T-helper 1 cell (primary cell): ENCODE measurements around the gene TRAF4.
A peak's percentile ranks its signal among the peaks of the same experiment; 100 is the strongest.
"Not testable (repeated sequence)": the region's sequence is repeated elsewhere in the genome, so short reads cannot be mapped to it uniquely, and the experiment has no call there.

Experiments
- DNase-seq, 5 donors: peaks; one replicate each; pipeline ENCODE4 v3.0.0-alpha.2; 2012 to 2020

Gene TRAF4

DNA sequence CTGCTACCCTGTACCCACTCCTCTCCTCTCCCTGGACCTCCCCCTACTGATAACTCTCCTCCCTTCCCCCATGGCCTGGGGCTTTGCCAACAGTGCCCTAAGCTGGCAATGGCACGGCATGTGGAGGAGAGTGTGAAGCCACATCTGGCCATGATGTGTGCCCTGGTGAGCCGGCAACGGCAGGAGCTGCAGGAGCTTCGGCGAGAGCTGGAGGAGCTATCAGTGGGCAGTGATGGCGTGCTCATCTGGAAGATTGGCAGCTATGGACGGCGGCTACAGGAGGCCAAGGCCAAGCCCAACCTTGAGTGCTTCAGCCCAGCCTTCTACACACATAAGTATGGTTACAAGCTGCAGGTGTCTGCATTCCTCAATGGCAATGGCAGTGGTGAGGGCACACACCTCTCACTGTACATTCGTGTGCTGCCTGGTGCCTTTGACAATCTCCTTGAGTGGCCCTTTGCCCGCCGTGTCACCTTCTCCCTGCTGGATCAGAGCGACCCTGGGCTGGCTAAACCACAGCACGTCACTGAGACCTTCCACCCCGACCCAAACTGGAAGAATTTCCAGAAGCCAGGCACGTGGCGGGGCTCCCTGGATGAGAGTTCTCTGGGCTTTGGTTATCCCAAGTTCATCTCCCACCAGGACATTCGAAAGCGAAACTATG is 5.2 kb downstream of the TRAF4 start:
- DNase-seq, result no peak

DNA sequence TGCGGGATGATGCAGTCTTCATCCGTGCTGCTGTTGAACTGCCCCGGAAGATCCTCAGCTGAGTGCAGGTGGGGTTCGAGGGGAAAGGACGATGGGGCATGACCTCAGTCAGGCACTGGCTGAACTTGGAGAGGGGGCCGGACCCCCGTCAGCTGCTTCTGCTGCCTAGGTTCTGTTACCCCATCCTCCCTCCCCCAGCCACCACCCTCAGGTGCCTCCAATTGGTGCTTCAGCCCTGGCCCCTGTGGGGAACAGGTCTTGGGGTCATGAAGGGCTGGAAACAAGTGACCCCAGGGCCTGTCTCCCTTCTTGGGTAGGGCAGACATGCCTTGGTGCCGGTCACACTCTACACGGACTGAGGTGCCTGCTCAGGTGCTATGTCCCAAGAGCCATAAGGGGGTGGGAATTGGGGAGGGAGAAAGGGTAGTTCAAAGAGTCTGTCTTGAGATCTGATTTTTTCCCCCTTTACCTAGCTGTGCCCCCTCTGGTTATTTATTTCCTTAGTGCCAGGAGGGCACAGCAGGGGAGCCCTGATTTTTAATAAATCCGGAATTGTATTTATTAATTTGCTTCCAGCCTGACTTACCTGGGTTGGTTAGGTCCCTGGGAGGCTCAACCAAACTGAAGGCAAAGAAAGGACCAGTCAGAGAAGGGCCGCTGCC is 5.8 kb downstream of the TRAF4 start:
- no peak for DNase-seq

DNA sequence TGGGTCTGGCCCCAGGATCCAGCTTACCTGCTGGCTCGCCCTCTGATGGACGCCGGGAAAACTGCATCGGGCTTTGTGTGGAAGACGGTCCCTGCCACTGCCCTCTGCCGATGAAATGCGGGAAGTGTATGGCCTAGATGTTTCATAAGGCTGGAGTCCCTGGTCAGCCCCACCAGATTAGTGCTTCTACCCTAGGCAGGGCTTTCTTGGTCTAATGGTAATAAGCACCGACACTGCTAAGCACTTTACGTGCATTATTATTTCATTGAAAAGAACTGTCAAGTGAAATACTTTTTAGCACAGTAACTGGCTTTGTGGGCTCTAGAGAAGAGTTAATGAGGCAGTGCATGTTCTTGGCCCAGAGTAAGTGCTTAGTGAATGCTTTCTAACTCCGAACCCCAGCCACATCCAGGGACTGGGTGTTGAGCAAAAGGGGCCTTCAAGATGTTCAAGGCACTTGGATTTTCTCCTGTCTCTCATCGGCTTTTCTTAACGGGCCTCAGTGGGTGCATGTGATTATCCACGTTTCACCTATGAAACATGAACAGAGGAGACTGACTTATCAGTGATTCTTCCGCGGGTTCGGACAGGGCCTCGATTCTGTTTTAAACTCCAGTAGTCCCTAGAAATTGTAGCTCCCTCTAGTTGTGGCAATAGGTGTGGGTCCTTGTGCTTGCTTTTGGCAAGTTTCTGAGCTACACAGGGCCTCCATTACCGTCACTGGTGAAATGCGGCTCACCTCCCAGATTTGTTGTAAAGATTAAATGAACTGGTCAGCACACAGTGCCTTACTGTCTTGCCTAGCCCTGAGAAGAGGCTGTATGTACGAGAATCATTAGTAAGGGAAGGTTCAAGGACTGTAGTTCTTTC is 6.6 kb downstream of the TRAF4 start:
- peak; percentile 76 to 88 (median 84) for DNase-seq

DNA sequence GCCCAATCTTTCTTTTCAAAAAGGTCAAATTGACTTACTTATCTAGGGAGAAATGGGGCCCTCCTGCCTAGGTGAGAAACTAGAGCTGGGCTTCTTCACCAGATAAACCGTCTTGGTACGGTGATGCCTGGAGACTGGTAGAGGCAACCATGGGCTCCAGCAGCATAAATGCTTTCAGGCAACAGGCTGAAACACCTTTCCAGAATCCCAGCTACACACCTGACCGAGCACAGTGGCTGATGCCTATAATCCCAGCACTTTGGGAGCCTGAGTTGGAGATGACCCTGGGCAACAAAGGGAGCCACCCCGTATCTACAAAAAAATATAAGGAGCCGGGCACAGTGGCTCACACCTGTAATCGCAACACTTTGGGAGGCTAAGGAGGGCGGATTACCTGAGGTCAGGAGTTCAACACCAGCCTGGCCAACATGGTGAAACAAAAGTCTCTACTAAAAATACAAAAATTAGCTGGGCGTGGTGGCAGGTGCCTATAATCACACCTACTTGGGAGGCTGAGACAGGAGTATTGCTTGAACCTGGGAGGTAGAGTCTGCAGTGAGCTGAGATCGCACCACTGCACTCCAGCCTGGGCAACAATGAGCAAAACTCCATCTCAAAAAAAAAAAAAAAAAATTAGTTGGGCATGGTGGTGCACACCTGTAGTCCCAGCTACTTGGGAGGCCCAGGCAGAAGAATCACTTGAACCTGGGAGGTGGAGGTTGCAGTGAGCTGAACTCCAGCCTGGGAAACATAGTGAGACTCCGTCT is 8.0 kb downstream of the TRAF4 start:
- DNase-seq, result no peak

DNA sequence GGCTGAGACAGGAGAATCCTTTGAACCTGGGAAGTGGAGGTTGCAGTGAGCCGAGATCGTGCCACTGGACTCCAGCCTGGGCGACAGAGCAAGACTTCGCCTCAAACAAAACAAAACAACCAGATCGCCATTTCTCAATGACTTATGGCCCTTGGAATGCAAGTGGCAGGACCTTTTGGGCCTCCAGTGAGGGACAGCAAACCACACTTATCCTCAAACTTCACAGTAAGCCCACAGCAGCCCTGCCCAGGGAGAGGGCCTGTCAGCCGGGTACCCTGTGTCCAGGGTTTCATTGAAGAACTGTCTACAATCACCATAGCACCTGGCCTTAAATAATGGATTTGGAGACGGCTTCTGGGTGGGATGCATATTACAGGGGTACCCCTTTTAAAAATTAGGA is 11.7 kb downstream of the TRAF4 start:
- no peak for DNase-seq

DNA sequence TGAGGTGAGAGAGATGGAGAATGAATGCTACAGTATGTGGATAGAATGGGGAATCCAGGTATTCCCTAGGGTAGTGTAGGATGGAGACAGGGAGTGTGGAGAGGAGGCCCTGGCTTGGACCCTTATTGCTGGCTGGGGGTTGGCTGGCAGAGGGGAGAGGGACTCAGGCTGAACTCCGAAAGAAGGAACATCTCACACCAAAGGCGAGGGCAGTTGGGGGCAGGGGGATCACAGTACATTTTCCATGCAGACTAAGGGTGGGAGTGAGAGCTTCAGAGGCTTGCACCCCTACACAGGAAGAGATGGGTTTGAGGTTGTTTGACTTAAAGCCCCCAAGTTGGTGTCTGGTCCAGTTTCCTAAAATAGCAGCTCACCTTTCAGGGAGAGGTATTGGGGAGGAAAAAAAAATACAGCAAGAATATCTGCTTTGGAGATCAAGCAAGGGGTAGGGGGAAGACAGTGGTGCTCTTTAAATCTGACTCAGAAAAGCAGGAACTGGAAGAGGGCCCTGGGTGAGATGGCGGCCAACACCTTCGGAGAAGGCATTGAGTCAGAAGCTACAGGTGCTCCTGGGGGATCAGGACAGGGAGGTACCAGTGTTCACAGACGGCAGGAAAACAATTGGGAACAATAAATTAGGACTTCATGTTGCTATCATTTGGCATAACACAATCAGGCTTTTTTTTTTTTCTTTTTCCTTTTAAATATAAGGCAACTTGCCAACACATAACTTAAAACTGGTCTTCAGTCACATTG is 12.4 kb downstream of the TRAF4 start:
- DNase-seq, result no peak

DNA sequence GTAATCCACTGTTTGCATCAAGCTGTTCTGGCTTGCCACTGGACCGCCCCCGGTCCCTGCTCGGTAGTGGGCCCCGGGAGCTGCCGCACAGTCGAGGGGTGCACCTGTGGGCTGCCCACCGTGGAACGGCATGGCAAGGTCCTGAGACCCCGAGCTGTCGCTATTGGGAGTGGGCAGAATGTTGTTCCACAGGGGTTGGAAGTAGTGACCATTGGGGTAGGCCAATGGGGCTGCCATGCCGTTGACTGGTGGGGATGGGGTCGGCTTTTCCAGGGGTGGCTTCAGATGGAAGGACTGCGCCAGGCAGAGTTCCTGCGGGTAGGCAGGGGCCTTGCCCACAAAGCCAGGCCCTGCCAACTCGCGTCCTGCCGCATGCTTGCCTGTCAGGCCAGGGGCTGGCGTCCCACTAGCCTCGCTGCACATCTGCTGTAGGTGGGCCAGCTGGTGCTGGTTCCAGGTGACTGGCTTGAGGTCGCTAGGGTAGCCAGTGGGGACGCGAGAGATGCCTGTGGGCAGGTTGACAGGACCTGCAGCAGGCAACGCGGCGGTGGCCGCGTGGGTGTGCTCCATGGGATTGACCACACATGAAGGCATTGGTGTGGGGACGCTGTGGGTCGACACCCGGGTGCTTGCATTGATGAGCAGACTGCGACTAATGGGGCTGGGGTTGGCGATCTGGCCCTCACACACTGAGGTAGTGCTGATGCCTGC is 14.8 kb downstream of the TRAF4 start:
- no peak for DNase-seq

DNA sequence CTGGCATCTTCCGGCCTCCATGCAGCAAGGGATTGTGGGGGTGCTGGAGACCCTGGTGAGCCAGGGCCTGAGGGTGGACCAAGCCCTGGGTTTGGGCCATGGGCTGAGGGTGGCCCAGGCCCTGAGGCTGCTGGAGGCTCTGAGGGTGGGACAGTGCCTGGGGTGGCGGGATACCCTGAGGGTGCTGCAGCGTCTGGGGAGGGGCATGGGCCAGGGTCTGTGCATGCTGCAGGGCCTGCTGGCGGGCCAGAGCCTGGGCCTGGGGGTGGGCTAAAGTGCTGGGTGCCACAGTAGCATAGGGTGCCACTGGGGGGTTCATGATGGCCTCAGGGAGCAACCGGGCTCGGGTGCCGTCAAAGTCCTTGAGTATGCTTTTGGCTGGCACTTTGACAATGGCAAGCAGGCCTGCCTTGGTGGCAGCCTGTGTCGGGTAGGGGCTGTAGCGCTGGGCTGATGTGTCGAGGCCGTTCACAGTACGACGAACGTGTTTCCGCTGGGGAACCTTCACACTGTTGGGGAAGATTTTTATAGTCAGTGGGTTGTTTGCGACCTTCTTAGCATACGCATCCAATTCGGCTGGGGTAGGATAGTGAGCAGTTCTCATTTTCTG is 15.6 kb downstream of the TRAF4 start:
- no peak for DNase-seq

DNA sequence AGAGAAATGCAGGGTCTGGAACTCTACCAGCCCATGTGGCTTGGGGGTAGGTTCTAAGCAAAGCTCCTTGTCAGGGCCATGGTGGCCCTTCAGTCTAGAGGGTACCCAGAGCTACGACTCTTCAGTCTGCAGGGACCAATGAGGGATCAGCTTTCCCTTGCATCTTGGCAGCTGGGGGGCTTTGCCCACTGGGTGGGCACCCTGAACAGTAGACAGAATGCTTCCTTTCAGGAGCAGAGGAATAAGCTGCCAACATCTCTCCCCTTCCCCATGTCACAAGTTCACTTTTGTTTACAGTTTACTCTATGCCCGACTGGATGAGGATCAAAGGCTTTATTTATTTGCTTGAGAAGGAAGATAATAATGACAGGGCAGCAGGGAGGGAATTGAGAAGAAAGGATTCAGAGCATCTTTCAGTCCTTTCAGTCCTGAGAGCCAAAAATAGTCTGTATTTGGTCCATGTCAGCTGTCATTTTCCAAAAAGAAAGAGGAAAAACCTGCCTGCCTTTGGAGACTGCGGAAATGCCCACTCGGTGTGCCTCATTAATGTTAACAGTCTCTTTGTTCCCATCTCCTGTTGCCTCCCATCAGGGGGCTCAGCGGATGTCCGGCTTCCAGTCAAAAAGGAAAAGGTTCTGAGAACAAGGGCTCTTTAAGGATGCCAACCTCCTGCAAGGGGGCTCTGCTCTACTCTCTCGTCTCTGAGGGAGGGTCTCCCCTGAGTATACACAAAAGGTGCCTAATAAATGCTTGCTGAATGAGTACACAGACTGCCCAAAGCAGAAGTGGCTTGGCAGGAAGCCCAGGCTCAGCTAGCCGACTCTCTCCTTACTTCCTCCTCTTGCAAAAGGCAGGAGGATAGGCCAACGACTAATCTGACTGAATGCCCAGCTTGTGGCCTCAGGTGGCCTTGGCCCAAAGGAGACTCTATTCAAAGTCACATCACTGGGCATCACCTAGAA is 17.1 kb downstream of the TRAF4 start:
- no peak for DNase-seq

DNA sequence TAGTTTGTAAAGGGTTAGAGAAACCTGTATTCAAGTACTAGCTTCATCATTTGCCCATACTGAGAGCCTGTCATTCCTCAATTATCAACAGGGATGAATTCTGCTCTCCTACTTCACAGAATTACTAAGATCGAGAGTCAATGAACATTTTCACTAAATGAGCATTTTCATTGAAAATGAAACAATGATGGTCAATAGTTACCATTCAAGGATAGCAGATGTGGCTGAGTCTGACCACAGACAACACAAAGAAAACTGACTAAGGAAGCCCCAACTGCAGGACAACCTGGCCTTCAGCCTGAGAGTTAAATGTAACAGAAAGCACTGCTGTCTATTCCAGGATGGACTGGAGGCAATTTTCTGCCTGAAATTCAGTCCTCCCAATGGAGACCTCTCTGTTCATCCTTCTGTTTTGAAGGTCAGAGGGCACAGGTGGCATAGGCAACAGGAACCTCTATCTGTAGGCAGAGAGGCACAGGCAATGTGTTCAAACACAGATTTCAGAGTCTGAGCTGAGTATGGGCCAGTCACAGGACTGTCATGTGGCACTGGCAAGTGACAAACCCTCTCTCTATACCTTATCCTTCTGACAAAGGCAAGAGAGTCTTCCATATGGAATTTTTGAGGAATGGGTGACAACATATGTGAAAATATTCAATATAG is 19.5 kb downstream of the TRAF4 start:
- no peak for DNase-seq

DNA sequence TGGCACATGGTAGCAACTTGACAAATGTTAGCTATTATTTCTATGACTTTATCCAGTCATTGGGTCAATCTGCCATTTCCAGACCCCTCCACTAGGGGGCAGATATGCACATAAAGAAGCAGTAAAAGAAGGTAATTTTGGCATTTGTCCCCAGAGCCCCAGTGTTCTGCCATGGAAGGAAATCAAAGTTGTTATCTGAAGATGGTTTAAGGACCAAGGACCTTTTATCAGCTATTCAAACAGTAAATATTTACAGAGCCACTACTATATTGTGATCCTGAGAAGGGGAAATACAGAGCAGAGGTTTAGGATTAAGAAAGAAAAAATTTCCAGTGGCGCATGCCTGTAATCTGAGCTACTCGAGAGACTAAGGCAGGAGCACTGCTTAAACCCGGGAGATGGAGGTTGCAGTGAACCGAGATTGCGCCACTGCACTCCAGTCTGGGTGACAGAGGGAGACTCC is 20.0 kb downstream of the TRAF4 start:
- DNase-seq, result peak; percentile 48 to 76 (median 62)

DNA sequence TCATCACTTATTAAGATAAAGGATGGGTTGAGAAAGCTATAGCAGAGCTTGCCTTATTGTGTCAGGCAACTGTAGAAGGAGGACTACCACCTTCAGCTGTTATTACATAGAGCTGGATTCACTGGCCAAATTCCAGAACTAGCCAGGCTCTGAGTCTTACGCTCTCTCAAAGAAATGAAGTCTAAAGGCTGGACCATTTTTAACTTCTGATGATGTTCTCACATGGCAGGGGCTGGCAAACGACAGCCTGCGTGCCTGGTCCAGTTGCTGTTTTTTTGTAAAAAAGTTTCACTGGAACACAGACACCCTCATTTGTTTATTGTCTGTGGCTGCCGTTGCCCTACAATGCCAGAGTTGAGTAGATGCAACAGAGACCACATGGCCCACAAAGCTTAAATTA is 21.2 kb downstream of the TRAF4 start:
- DNase-seq, result no peak

DNA sequence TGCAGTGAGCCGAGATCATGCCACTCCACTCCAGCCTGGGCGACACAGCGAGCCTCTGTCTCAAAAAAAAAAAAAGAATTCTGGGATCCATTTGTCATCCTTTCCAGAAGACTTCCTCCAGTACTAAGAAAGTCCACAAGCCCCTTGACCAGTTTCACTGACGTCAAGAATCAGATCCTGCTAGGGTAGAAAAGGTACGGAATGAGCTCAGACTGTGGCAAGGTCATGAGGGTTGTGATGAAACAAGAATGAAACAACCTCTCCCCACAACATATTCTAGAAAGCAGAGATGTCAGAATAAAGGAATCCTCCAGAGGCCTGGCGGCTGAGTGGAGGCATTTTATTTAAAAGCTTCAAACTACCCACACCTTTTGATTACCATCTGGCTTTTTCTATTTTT is 29.9 kb downstream of the TRAF4 start:
- peak in 1 of 5 donors; percentile 23 for DNase-seq

DNA sequence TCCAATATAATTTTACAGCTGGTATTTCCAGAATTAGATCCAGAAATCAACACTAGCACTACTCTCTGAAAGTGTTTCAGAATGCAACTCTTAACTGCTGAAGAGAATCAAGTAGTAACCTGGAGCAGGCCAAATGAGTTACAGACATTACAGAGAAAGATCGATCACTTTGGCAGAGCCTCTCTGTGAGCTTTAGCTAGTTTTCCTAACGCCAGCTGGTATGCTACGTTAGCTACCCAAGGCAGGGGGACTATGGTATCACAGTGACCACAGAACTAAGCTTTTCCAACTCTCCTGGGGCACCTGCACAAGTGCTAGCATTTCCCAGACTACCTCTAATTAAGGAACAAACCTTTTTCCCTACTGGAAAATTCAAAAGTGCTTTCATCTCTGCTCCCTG is 30.4 kb downstream of the TRAF4 start:
- DNase-seq, result no peak

DNA sequence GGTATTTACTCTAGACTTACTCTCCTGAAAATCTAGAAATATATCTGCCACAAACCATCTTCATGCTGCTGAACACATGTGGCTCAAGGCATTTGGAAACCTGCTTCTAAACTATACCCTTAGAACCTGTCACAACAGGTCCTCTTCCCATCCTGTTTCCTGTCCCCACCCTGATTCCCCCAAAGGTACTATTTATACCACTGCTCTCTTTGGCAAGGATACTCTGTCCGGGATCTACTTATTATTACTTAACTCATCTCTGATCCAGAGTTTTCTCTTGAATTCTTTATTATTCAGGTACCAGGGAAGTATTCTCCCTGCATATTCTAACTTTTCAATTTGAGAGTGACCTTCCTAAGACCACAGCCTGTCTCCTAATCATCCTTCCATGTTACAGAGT is 33.4 kb downstream of the TRAF4 start:
- no peak for DNase-seq

DNA sequence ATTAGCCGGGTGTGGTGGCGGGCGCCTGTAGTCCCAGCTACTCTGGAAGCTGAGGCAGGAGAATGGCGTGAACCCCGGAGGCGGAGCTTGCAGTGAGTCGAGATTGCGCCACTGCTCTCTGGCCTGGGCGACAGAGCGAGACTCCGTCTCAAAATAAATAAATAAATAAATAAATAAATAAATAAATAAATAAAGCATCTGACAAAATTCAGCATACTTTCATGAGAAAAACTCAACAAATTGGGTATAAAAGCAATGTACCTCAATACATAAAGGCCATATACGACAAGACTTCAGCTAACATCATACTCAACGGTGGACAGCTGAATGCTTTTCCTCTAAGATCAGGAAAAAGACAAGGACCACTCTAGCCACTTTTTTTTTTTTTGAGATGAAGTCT is 35.8 kb downstream of the TRAF4 start:
- not testable (repeated sequence) for DNase-seq

DNA sequence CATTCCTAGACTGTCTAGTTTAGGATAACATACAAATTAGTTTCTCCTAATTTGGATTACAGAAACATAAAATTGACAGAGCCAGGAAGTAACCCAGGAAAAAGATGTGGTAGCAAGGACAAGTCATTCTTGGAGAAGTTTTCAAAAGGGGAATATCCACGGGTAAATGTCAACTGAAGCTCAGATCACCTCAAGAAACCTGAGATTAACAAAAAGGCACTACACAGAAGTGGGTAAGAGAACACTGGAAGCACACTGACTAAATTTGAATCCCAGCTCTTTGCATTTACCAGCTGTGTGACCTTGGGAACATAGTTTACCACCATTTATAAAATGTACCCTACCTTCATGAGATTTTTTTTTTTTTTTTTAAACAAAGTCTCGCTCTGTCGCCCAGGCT is 39.4 kb downstream of the TRAF4 start:
- DNase-seq, result no peak

DNA sequence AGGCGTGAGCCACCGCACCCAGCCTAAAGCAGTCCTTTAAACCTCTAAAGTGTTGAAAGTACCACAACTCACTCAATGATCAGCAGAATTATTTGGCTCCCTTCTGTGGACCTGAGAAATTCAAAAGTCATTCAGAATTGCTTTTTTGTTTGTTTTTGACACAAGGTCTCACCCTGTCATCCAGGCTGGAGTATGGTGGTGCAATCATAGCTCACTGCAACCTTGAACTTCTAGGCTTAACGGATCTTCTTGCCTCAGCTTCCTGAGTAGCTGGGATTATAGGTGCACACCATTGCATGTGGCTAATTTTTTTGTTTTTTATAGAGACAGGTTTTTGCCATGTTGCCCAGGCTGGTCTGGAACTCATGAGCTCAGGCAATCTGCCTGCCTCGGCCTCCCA is 44.3 kb downstream of the TRAF4 start:
- DNase-seq, result no peak
